Stimulated activated CD4-positive, alpha-beta T cell treated with anti-CD3 and anti-CD28 coated beads, Interleukin-12 subunit alpha, Interleukin-12 subunit beta, amount 100 ng/mL, for 24 hours (primary cell): ENCODE results near the gene SNED1.
"Not testable (repeated sequence)": the region's sequence is repeated elsewhere in the genome, so short reads cannot be mapped to it uniquely, and the experiment has no call there.

ENCODE experiments used
- DNase-seq, 2 experiments: peaks; one replicate each; pipeline ENCODE4 v3.0.0-alpha.2; 2020; ENCODE audit warnings: low read depth in 2 of 2

Gene SNED1

GRCh38 chr2:241083091-241083415, 84.6 kb downstream of the SNED1 start:
- no peak for DNase-seq

- DNase-seq = no peak
Observed at GRCh38 chr2:241084856-241085444, 86.5 kb downstream of the SNED1 start.

GRCh38 chr2:241087420-241088268, 89.2 kb downstream of the SNED1 start:
- DNase-seq = no peak

- no peak for DNase-seq
Observed at GRCh38 chr2:241088376-241088775, 90.0 kb downstream of the SNED1 start.

- no peak for DNase-seq
Observed at GRCh38 chr2:241088791-241089732, 90.6 kb downstream of the SNED1 start.

- no peak for DNase-seq
Observed at GRCh38 chr2:241091201-241091600, 92.8 kb downstream of the SNED1 start.

- DNase-seq = no peak
Observed at GRCh38 chr2:241091734-241092445, 93.5 kb downstream of the SNED1 start.

- DNase-seq = no peak
Observed at GRCh38 chr2:241092677-241093076, 94.3 kb downstream of the SNED1 start.

- not testable (repeated sequence) for DNase-seq
Observed at GRCh38 chr2:241093133-241093781, 94.8 kb downstream of the SNED1 start.

- DNase-seq = no peak
Observed at GRCh38 chr2:241094172-241094571, 95.8 kb downstream of the SNED1 start.

GRCh38 chr2:241094924-241095420, 96.6 kb downstream of the SNED1 start:
- no peak for DNase-seq

- no peak for DNase-seq
Observed at GRCh38 chr2:241095594-241096290, 97.3 kb downstream of the SNED1 start.

GRCh38 chr2:241096979-241097378, 98.6 kb downstream of the SNED1 start:
- DNase-seq = no peak

GRCh38 chr2:241099246-241099645, 100.8 kb downstream of the SNED1 start:
- DNase-seq = no peak

GRCh38 chr2:241102239-241102803, 103.9 kb downstream of the SNED1 start, which contains the start of gene MTERF4:
TSS of gene MTERF4 (minus strand) at chr2:241102287. CDS start at chr2:241102273, 14 bp downstream.
- DNase-seq = peak; percentile 83

GRCh38 chr2:241103176-241103595, 104.8 kb downstream of the SNED1 start:
- no peak for DNase-seq

- not testable (repeated sequence) for DNase-seq
Observed at GRCh38 chr2:241104611-241105010, 106.2 kb downstream of the SNED1 start.

- DNase-seq = no peak
Observed at GRCh38 chr2:241105641-241106040, 107.2 kb downstream of the SNED1 start.

- no peak for DNase-seq
Observed at GRCh38 chr2:241107031-241107783, 108.8 kb downstream of the SNED1 start.
